GM12874 (cell line): ENCODE results near the gene CNTN1.

Experiments
- TF ChIP-seq, protein P1 (sequence below): IDR thresholded peaks from 2 replicates; pipeline ENCODE4 v1.5.1; 2011; ENCODE audit warnings: low read depth, mild to moderate bottlenecking, control low read depth, low read length, moderate library complexity; ENCODE audit not compliant: insufficient read depth

Gene CNTN1

DNA sequence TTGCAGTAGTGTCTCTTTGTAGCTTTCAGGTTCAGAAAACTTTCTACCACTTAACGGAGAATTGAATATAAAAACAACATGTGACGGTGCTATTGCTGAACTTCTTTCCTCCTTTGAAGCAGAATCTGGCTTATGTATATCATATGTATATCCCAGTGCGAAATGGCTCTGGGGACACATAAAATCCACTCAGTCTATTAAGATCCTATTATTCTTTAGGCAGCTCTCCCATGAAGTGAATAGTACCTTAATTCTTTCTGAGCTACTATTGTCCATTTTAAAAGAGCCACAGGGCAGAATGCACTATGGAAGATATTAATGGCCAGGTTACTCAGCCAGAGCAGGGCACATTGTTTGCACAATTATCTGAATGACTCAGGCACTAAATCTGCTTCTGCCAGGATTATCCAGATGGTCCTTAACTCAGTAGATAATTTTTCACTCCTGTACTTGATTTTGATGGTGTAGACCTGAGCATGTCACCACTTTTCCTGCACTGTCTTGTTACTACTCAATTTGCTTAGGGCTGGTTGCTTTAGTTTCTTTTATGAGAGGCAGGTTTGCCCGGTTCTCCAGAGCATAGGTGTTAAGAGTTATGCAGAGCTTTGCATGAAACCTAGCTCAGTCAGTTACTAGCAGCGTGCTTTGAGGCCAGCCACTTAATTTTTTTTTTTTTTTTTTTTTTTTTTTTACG lies 5.5 kb downstream of the CNTN1 start:
- TF ChIP-seq, protein P1, sequence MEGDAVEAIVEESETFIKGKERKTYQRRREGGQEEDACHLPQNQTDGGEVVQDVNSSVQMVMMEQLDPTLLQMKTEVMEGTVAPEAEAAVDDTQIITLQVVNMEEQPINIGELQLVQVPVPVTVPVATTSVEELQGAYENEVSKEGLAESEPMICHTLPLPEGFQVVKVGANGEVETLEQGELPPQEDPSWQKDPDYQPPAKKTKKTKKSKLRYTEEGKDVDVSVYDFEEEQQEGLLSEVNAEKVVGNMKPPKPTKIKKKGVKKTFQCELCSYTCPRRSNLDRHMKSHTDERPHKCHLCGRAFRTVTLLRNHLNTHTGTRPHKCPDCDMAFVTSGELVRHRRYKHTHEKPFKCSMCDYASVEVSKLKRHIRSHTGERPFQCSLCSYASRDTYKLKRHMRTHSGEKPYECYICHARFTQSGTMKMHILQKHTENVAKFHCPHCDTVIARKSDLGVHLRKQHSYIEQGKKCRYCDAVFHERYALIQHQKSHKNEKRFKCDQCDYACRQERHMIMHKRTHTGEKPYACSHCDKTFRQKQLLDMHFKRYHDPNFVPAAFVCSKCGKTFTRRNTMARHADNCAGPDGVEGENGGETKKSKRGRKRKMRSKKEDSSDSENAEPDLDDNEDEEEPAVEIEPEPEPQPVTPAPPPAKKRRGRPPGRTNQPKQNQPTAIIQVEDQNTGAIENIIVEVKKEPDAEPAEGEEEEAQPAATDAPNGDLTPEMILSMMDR = no peak

DNA sequence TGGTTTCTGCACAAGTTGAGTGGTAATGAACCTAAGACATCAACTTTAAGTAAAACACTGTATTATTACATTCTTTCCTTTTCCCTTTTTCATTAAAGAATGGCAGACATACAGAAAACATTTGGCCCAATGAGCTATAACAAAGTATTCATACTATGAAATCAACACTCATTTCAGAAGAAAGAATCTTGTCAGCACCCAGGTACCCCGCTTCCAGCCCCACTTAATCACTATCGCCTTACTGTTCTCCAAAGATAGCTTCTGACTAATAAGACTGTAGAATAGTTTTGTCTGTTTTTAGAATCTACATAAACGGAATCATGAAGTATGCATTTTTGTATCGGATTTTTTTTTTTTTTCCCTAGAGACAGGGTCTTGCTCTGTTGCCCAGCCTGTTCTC lies 9.5 kb downstream of the CNTN1 start:
- TF ChIP-seq, protein P1 = no peak

DNA sequence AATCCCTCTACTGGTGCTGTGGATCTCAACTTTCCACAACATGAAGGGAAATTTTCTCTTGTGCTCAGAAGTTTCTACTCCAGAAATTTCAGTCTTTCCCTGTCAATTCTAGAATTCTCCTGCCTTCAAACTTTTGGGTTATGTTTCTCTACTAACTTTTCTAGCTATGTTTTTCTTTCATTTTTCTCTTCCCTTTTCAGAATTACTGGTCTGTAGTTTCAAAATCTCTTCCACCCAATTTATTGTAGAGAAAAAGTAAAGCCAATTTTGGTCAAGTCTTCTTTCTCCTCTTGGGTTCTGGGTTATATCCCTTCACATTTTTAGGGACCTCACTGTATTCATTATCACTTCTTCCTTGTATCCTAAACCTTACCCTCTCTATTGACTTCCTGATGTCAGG lies 18.9 kb downstream of the CNTN1 start:
- TF ChIP-seq, protein P1 = no peak

DNA sequence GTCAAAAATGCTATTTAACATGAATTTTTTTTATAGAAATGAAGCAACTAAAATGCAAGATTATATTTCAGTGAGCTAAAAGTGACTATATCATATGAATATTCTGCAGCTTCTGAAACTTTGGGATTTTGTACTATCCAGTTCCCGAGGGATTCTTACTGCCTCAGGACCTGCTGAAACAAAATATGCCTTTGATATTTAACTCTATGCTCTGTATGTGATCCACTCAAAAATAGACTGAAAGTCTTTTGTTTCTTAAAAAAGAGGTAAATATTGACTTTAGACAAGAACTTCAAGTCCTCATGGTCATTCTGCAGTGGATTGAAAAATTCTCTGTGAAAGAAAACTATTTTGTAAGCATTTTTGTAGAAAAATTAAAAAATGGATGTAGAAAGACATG lies 22.4 kb downstream of the CNTN1 start:
- TF ChIP-seq, protein P1 = no peak

DNA sequence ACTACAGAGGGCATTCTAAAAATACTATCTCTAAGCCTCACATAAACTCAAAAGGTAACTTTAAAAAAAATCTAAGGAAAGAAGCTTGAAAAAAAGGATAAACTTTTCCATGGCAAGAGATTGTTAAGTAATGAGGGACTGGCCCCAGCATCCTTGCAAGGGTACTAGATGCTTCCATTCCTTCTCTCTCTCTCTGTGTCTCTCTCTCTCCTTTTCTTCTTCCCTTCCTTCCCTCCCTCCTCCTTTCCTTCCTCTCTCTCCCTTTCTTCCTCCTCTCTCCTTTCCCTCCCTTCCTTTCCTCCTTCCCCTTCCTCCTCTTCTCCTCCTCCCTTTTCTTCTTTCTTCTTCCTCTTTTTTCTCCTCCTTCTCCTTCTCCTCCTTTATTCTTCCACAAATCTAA lies 23.8 kb downstream of the CNTN1 start:
- TF ChIP-seq, protein P1 = no peak

DNA sequence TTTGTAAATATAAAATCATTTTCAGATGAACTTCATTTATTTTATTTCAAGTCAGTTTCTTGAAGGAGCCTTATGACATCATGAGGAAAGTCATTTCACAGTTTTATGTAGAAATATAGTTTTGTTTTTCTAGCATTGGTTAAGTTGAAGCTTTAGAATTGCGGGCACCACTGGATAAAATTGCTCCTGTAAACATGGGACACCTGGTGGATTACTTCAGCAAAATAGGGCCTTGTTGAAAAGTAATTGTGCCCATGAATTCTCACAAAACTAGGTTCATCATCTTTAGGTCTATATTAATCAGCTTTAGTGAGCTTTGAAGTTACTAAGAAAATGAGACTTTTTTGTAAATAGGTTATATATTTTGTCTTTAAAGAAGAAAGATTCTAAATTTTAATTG lies 25.3 kb downstream of the CNTN1 start:
- TF ChIP-seq, protein P1 = no peak

DNA sequence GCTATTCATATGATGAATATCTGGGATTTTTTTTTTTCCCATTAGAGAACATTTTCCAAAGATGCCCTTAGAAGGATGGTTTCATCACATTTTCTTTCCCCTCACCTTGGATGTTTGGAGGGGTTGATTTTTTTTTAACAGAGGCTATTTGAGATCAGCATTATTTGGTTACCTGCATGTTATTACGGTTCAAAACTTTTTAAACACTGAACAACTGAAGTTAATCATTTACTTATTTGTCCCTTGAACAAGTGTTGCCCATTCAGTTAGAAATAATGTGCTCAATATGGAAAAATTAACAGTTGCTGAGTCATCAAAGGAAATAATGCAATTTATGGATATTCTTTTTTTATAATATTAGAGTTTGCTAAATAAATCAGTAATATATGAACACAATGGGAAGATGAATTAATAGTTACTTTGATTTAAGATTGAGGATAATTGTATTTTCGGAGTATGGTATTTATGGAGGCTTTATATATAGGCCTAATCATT lies 26.7 kb downstream of the CNTN1 start:
- TF ChIP-seq, protein P1 = no peak
